ENCODE measurements around the gene SCN8A. TPM values are rescaled to one million over a fixed set of nuclear protein-coding genes. Genes with fewer than 3 reads are reported as not detected.

Gene SCN8A
- total and polyA plus RNA-seq, 7 donors = 0.03 to 0.44 (median 0.08) TPM

DNA sequence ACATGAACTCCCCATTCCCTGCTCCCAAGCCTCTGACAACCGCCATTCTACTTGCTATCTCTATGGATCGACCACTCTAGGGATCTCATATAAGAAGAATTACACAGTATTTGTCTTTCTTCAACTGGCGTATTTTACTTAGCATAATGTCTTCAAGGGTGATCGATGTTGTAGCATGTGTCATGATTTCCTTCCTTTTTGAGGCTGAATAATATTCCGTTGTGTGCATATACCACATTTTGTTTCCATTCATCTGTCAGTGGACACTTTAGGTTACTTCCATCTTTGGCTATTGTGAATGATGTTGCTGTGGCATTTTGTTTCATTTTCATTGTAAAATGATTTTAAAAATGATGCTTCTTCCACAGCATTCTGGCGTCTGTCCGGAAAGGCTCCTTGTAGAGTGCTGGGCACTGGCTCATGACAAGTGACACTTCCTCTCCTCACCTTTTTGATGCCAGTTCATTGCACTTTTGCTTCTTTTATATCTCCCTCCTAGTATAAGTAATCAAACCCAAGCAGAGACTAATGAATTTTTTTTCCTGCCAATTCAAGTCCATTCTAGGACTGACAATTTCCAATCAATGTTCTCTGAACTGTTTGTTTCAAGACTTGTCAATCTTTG lies 39.3 kb downstream of the SCN8A start:
- intact Hi-C loops (cut with DNase I) = no loop called here
- WGBS, 3 donors = 82 to 92% (median 92%) methylated on average over 7 of the region's 7 CpGs
- TF ChIP-seq, protein P1, sequence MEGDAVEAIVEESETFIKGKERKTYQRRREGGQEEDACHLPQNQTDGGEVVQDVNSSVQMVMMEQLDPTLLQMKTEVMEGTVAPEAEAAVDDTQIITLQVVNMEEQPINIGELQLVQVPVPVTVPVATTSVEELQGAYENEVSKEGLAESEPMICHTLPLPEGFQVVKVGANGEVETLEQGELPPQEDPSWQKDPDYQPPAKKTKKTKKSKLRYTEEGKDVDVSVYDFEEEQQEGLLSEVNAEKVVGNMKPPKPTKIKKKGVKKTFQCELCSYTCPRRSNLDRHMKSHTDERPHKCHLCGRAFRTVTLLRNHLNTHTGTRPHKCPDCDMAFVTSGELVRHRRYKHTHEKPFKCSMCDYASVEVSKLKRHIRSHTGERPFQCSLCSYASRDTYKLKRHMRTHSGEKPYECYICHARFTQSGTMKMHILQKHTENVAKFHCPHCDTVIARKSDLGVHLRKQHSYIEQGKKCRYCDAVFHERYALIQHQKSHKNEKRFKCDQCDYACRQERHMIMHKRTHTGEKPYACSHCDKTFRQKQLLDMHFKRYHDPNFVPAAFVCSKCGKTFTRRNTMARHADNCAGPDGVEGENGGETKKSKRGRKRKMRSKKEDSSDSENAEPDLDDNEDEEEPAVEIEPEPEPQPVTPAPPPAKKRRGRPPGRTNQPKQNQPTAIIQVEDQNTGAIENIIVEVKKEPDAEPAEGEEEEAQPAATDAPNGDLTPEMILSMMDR (IDR thresholded peaks at IDR 0.05) = no peak
- Histone ChIP-seq H3K27me3 (ENCODE audit: insufficient read depth in 3 of 3, low read length in 2 of 3) (no peaks in the 10 kb centered on the region), H3K4me1 (no peaks in the 10 kb centered on the region), H3K9me3 (no peaks in the 10 kb centered on the region), H3K27ac (no peak overlapping the region), H3K4me3 (no peak overlapping the region), H3K36me3 (ENCODE audit: insufficient read depth in 1 of 2, low read depth in 1 of 2) (no peaks in the 10 kb centered on the region)
- ATAC-seq (no peak), DNase-seq (no peak)

DNA sequence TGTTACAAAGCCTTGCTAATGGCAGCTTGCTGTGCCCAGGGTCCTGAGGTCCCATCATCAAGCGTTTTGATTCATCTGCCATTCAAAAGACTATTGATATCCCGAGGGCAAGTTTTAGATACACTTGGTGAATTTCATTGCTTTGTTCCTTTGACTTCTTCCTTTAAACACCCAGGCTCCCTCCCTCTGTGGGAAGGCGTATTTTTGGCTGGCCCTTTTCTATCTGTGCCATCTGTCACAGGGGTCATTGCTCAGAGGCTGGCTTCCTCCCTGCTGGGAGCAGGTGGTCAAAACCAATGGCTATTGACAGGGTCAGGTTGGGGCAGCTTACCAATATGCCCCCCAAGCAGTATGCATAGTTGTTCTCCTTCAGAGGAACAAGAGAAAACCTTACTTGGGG lies 40.0 kb downstream of the SCN8A start:
- Histone ChIP-seq H3K4me3 (no peak overlapping the region), H3K9me3 (no peaks in the 10 kb centered on the region), H3K36me3 (ENCODE audit: insufficient read depth in 1 of 2, low read depth in 1 of 2) (no peaks in the 10 kb centered on the region), H3K27me3 (ENCODE audit: insufficient read depth in 3 of 3, low read length in 2 of 3) (no peaks in the 10 kb centered on the region), H3K27ac (no peak overlapping the region), H3K4me1 (no peaks in the 10 kb centered on the region)
- TF ChIP-seq, protein P1 (IDR thresholded peaks at IDR 0.05) = no peak
- intact Hi-C loops (cut with DNase I) = no loop called here
- WGBS, 3 donors = 64 to 67% (median 67%) methylated on average over 3 of the region's 3 CpGs
- no peak for ATAC-seq
- DNase-seq = no peak

DNA sequence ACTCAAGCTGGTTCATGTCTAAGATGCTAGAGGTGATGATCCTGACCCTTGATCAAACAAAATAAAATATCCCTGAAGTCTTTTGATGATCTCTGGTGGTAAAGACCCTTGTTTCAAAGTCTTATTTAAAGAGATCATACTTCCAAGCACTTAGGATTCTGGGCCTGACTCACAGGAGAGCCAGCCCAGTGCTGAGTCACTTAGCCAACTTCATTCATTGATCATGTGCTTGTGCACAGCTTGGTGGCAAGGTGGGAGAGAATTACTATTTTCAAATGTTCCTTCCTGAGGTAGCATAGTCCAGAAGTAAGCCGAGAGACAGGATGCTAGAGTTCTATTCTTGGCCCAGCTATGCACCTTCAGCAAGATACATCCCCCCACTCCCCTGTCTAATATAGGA lies 40.6 kb downstream of the SCN8A start:
- Histone ChIP-seq H3K27ac (no peak overlapping the region), H3K9me3 (no peaks in the 10 kb centered on the region), H3K27me3 (ENCODE audit: insufficient read depth in 3 of 3, low read length in 2 of 3) (no peaks in the 10 kb centered on the region), H3K4me1 (no peaks in the 10 kb centered on the region), H3K4me3 (no peak overlapping the region), H3K36me3 (ENCODE audit: insufficient read depth in 1 of 2, low read depth in 1 of 2) (no peaks in the 10 kb centered on the region)
- intact Hi-C loops (cut with DNase I) = no loop called here
- no peak for ATAC-seq
- WGBS, 3 donors = 67 to 81% (median 80%) methylated on average over 1 of the region's 1 CpG
- no peak for DNase-seq
- TF ChIP-seq, protein P1 (IDR thresholded peaks at IDR 0.05) = no peak

DNA sequence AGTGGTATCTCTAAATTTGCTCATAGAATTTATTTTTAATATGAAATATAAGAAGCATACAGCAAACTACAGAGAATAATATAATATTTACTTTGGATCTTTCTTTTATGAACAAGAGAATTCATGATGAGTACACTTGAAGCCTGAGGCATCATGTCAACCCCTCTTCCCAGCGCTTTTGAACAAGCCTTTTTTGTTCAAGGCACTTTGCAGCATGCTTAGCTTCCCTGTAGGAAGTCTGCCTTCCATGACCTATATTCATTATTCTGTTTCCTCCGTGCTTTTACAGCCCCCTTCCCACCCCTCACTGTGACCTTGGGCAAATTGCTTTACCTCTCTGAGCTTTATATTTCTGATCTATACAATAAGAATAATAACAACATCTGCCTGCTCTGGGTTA lies 41.6 kb downstream of the SCN8A start:
- H3K4me1 ChIP-seq = no peaks in the 10 kb centered on the region
- ATAC-seq (no peak), DNase-seq (no peak)
- H3K27ac ChIP-seq = no peak overlapping the region
- H3K4me3 ChIP-seq = no peak overlapping the region
- 31 to 65% (median 60%) methylated on average over 2 of the region's 2 CpGs for WGBS, 3 donors
- no peaks in the 10 kb centered on the region for H3K36me3 ChIP-seq (ENCODE audit: insufficient read depth in 1 of 2, low read depth in 1 of 2)
- no peaks in the 10 kb centered on the region for H3K27me3 ChIP-seq (ENCODE audit: insufficient read depth in 3 of 3, low read length in 2 of 3)
- H3K9me3 ChIP-seq = no peaks in the 10 kb centered on the region
- TF ChIP-seq, protein P1 (IDR thresholded peaks at IDR 0.05) = no peak
- intact Hi-C loops (cut with DNase I) = no loop called here

DNA sequence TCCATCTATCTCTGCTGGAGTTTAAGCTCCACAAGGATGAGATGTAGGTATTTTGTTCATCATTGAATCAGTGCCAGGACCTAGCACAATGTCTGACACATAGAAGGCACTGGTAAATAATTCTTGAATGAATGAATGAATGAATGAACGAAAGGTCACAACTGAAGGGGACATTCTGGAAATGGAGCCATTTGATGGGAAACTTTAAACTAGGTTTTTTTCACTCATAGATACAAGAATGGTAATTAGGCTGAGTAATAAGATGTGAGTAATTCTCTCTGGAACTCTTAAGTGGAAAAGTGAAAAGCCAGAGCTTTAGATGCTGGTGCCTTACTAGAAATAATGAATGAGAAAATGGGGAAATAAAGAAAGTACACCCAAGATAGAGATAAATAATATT lies 44.3 kb downstream of the SCN8A start:
- no peak for ATAC-seq
- TF ChIP-seq, protein P1 (IDR thresholded peaks at IDR 0.05) = no peak
- Histone ChIP-seq H3K27ac (no peak overlapping the region), H3K4me1 (no peaks in the 10 kb centered on the region), H3K36me3 (ENCODE audit: insufficient read depth in 1 of 2, low read depth in 1 of 2) (no peaks in the 10 kb centered on the region), H3K27me3 (ENCODE audit: insufficient read depth in 3 of 3, low read length in 2 of 3) (no peaks in the 10 kb centered on the region), H3K4me3 (no peak overlapping the region), H3K9me3 (no peaks in the 10 kb centered on the region)
- intact Hi-C loops (cut with DNase I) = no loop called here
- WGBS, 3 donors = 88 to 100% (median 91%) methylated on average over 1 of the region's 1 CpG
- DNase-seq = no peak

Data from psoas muscle (tissue), 8 donors.